ENCODE measurements around the gene COBLL1. TPM values are rescaled to one million over a fixed set of nuclear protein-coding genes. Genes with fewer than 3 reads are reported as not detected.

Gene COBLL1
- total RNA-seq, 2 experiments from 2014 or later: 0.53 TPM; not detected in 1

DNA sequence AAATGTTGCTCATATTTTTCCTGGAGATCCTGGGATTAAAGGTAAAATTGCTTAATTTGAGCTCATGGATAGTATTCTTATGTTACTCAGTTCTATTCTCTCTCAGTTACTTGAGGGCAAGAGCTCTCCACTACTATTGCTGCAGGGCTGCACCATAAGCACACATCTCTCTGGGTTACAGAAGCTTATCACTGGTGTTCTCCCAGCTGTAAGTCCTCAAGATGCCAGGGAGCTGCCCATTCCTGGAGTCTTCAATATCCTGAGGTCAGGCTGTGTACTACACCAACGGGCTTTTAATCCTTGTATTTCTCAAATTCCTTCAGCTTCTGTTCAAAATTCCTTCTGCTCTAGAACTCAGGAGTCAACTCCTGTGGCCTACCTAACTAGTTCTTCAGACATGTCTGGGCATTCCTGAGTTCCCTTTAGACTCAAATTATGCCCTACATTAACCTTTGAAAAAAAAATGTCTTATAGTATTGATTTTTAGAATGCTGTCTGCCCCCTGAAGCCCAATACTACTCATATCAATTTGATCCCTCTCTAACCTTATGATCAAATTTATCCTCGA is 17.7 kb upstream of the COBLL1 start:
- Histone ChIP-seq H3K36me3 (ENCODE audit: insufficient read depth, low read length) (no peaks in the 10 kb centered on the region), H3K4me1 (ENCODE audit: insufficient read depth, low read length) (no peaks in the 10 kb centered on the region), H3K9me3 (ENCODE audit: control insufficient read depth in 1 of 2, insufficient read depth in 1 of 2, low read length in 2 of 2) (no peaks in the 10 kb centered on the region), H3K27ac (ENCODE audit: low read depth in 1 of 2, low read length in 2 of 2) (no peak overlapping the region), H3K27me3 (ENCODE audit: control insufficient read depth in 1 of 2, insufficient read depth in 2 of 2, low read length in 2 of 2) (no peaks in the 10 kb centered on the region), H3K4me3 (ENCODE audit: low read length) (no peak overlapping the region)
- no peak for DNase-seq
- Mint-ChIP-seq H3K4me1 (ENCODE audit: low read depth) (no peaks in the 10 kb centered on the region), H3K27ac (no peak overlapping the region), H3K4me3 (no peak overlapping the region), H3K27me3 (no peaks in the 10 kb centered on the region), H3K9me3 (no peaks in the 10 kb centered on the region), H3K36me3 (ENCODE audit: low read depth) (no peaks in the 10 kb centered on the region)
- CTCF ChIA-PET: interaction anchor here (0.8 kb wide), 1 partner anchor 17 kb away, joined by 3 read pairs; no protein-coding TSS in a partner anchor
- TF ChIP-seq, protein P1, sequence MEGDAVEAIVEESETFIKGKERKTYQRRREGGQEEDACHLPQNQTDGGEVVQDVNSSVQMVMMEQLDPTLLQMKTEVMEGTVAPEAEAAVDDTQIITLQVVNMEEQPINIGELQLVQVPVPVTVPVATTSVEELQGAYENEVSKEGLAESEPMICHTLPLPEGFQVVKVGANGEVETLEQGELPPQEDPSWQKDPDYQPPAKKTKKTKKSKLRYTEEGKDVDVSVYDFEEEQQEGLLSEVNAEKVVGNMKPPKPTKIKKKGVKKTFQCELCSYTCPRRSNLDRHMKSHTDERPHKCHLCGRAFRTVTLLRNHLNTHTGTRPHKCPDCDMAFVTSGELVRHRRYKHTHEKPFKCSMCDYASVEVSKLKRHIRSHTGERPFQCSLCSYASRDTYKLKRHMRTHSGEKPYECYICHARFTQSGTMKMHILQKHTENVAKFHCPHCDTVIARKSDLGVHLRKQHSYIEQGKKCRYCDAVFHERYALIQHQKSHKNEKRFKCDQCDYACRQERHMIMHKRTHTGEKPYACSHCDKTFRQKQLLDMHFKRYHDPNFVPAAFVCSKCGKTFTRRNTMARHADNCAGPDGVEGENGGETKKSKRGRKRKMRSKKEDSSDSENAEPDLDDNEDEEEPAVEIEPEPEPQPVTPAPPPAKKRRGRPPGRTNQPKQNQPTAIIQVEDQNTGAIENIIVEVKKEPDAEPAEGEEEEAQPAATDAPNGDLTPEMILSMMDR (IDR thresholded peaks at IDR 0.05): no peak
- POLR2A ChIA-PET: no interaction called here
- intact Hi-C loops (cut with DNase I, micrococcal nuclease): no loop called here
- ATAC-seq (ENCODE audit: poor library complexity): no peak

DNA sequence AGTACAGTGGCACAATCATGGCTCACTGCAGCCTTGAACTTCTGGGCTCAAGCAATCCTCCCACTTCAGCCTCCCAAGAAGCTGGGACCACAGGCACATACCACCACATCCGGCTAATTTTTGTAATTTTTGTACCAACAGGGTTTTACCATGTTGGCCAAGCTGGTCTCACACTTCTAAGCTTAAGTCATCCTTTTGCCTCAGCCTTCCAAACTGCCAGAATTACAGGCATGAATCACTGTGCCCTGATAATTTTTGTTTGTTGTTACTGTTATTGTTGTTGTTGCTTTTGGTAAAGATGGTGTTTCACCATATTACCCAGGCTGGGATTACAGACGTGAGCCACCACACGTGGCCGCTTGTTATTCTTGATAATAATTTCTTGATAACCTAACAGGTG is 10.5 kb upstream of the COBLL1 start:
- POLR2A ChIA-PET: no interaction called here
- Mint-ChIP-seq H3K4me1 (ENCODE audit: low read depth) (no peaks in the 10 kb centered on the region), H3K9me3 (no peaks in the 10 kb centered on the region), H3K27ac (no peak overlapping the region), H3K27me3 (peaks cover 8% of the 10 kb centered on the region), H3K4me3 (no peak overlapping the region), H3K36me3 (ENCODE audit: low read depth) (no peaks in the 10 kb centered on the region)
- Histone ChIP-seq H3K36me3 (ENCODE audit: insufficient read depth, low read length) (no peaks in the 10 kb centered on the region), H3K4me1 (ENCODE audit: insufficient read depth, low read length) (no peaks in the 10 kb centered on the region), H3K9me3 (ENCODE audit: control insufficient read depth in 1 of 2, insufficient read depth in 1 of 2, low read length in 2 of 2) (no peaks in the 10 kb centered on the region), H3K4me3 (ENCODE audit: low read length) (no peak overlapping the region), H3K27me3 (ENCODE audit: control insufficient read depth in 1 of 2, insufficient read depth in 2 of 2, low read length in 2 of 2) (no peaks in the 10 kb centered on the region), H3K27ac (ENCODE audit: low read depth in 1 of 2, low read length in 2 of 2) (no peak overlapping the region)
- TF ChIP-seq, protein P1 (IDR thresholded peaks at IDR 0.05): no peak
- intact Hi-C loops (cut with DNase I, micrococcal nuclease): no loop called here
- ATAC-seq (ENCODE audit: poor library complexity) (no peak), DNase-seq (no peak)
- CTCF ChIA-PET: no interaction called here

DNA sequence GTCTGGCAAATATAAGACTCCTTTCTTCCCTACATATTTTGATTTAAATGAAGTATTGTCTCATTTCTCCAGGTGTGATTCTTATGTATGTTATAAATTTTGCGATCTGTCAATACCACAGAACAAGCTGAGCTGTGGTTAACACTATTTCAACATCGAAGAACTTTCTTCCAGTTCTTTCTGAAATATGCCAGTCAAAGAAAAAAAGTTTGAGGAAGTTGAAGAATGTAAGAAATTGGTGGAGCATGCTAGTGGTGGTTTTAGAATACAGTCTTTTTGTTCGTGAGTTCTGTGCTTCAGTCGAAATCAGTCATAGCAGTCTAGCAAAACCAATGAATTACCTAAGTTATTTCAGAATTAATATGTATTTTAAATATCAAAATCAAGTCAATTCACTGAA is 8.6 kb upstream of the COBLL1 start:
- Histone ChIP-seq H3K27ac (ENCODE audit: low read depth in 1 of 2, low read length in 2 of 2) (no peak overlapping the region), H3K27me3 (ENCODE audit: control insufficient read depth in 1 of 2, insufficient read depth in 2 of 2, low read length in 2 of 2) (no peaks in the 10 kb centered on the region), H3K4me3 (ENCODE audit: low read length) (no peak overlapping the region), H3K36me3 (ENCODE audit: insufficient read depth, low read length) (no peaks in the 10 kb centered on the region), H3K9me3 (ENCODE audit: control insufficient read depth in 1 of 2, insufficient read depth in 1 of 2, low read length in 2 of 2) (no peaks in the 10 kb centered on the region), H3K4me1 (ENCODE audit: insufficient read depth, low read length) (no peaks in the 10 kb centered on the region)
- TF ChIP-seq, protein P1 (IDR thresholded peaks at IDR 0.05): no peak
- intact Hi-C loops (cut with DNase I, micrococcal nuclease): no loop called here
- Mint-ChIP-seq H3K27ac (no peak overlapping the region), H3K9me3 (no peaks in the 10 kb centered on the region), H3K36me3 (ENCODE audit: low read depth) (no peaks in the 10 kb centered on the region), H3K4me3 (no peak overlapping the region), H3K4me1 (ENCODE audit: low read depth) (no peaks in the 10 kb centered on the region), H3K27me3 (peaks cover 12% of the 10 kb centered on the region)
- ATAC-seq (ENCODE audit: poor library complexity) (no peak), DNase-seq (no peak)
- ChIA-PET POLR2A (no interaction called here), CTCF (no interaction called here)

All from CD4-positive, alpha-beta T cell (primary cell).